ENCODE measurements around the gene HDDC3. TPM values are rescaled to one million over a fixed set of nuclear protein-coding genes. Genes with fewer than 3 reads are reported as not detected.

Gene HDDC3
- total RNA-seq, 1 experiment from 2014 or later = 13.3 TPM

DNA sequence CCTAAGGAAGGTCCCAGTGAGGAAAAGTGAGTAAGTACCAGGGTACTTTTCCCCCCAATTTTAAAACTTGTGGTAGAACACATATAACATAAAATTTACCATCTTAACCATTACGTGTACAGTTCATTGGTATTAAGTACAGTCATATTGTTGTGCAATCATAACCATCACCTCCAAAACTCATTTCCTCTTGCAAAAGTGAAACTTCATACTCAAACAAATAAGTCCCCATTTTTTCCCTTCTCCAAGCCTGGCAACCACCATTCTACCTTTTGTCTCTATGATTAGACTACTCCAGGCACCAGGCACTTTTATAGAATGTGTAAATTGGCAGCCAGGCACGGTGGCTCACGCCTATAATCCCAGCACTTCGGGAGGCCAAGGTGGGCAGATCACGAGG is 49.8 kb upstream of the HDDC3 start:
- WGBS (ENCODE audit: extremely low coverage, insufficient read length, low lambda C conversion rate) = no CpG with 5 or more reads among the region's 5 CpGs
- H2BK12ac ChIP-seq (ENCODE audit: insufficient read length, low read depth, low read length) = no peak overlapping the region
- peaks cover 13% of the 10 kb centered on the region for H3K79me2 ChIP-seq (ENCODE audit: insufficient read depth, low read length)
- H2BK20ac ChIP-seq (ENCODE audit: low read depth, low read length, poor library complexity, severe bottlenecking) = no peak overlapping the region
- H2BK15ac ChIP-seq (ENCODE audit: low read depth, low read length) = no peak overlapping the region
- H2AK5ac ChIP-seq (ENCODE audit: insufficient read length, low read length) = no peak overlapping the region
- no peak overlapping the region for H3K4me2 ChIP-seq (ENCODE audit: insufficient read depth, insufficient read length, low read length)
- peaks cover 15% of the 10 kb centered on the region for H3K79me1 ChIP-seq (ENCODE audit: insufficient read depth, low read depth, low read length, poor library complexity, severe bottlenecking)
- Mint-ChIP-seq H3K27me3 (ENCODE audit: low read depth) (no peaks in the 10 kb centered on the region; the same call in 1 of the 2 replicates), H3K36me3 (ENCODE audit: insufficient read depth in 1 of 3, low read depth in 3 of 3) (peaks cover 53 to 74% (median 73%) of the 10 kb centered on the region in 3 experiments), H3K4me3 (no peak overlapping the region), H3K27ac (no peak overlapping the region), H3K4me1 (no peaks in the 10 kb centered on the region), H3K9me3 (no peaks in the 10 kb centered on the region)
- H3K27me3 ChIP-seq (ENCODE audit: insufficient read depth, low read length) = no peaks in the 10 kb centered on the region
- H2AFZ ChIP-seq (ENCODE audit: low read length) = no peak overlapping the region
- no peak overlapping the region for H3K27ac ChIP-seq (ENCODE audit: insufficient read length, low read depth, low read length)
- H3K14ac ChIP-seq (ENCODE audit: insufficient read depth, low read length) = no peak overlapping the region
- H2BK5ac ChIP-seq (ENCODE audit: insufficient read length, low read length) = no peak overlapping the region
- H4K91ac ChIP-seq (ENCODE audit: insufficient read length, low read depth, low read length) = no peak overlapping the region
- H3T11ph ChIP-seq (ENCODE audit: low read length) = no peak overlapping the region
- H3K4ac ChIP-seq (ENCODE audit: low read depth, low read length) = no peak overlapping the region
- TF ChIP-seq, protein P1, sequence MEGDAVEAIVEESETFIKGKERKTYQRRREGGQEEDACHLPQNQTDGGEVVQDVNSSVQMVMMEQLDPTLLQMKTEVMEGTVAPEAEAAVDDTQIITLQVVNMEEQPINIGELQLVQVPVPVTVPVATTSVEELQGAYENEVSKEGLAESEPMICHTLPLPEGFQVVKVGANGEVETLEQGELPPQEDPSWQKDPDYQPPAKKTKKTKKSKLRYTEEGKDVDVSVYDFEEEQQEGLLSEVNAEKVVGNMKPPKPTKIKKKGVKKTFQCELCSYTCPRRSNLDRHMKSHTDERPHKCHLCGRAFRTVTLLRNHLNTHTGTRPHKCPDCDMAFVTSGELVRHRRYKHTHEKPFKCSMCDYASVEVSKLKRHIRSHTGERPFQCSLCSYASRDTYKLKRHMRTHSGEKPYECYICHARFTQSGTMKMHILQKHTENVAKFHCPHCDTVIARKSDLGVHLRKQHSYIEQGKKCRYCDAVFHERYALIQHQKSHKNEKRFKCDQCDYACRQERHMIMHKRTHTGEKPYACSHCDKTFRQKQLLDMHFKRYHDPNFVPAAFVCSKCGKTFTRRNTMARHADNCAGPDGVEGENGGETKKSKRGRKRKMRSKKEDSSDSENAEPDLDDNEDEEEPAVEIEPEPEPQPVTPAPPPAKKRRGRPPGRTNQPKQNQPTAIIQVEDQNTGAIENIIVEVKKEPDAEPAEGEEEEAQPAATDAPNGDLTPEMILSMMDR (conservative IDR thresholded peaks at IDR 0.05) = no peak
- no peak for DNase-seq
- no peaks in the 10 kb centered on the region for H4K20me1 ChIP-seq (ENCODE audit: control insufficient read depth, insufficient read depth, insufficient read length)
- no peak overlapping the region for H3K9ac ChIP-seq (ENCODE audit: extremely low read depth, insufficient read length, low read length)
- no peak overlapping the region for H3K23ac ChIP-seq (ENCODE audit: insufficient read length, low read depth, low read length)
- no peak overlapping the region for H4K8ac ChIP-seq (replicated peaks; ENCODE audit: insufficient read length, low read depth, low read length)
- no peak overlapping the region for H2BK120ac ChIP-seq (ENCODE audit: low read depth, low read length, poor library complexity, severe bottlenecking)
- no peak overlapping the region for H3K18ac ChIP-seq (ENCODE audit: insufficient read length, low read depth, low read length)
- H3K23me2 ChIP-seq (ENCODE audit: insufficient read length, low read depth, low read length, poor library complexity, severe bottlenecking) = no peaks in the 10 kb centered on the region
- no peaks in the 10 kb centered on the region for H3K4me1 ChIP-seq (ENCODE audit: insufficient read depth, low read length)
- no peak overlapping the region for H4K5ac ChIP-seq (ENCODE audit: insufficient read length, low read depth, low read length)
- no peak overlapping the region for H3K56ac ChIP-seq (ENCODE audit: insufficient read length, low read depth, low read length)
- no peaks in the 10 kb centered on the region for H3K9me3 ChIP-seq (ENCODE audit: control insufficient read depth, low read depth, low read length)
